Measurements from ENCODE around the gene FBXL14. TPM values are rescaled to one million over a fixed set of nuclear protein-coding genes. Genes with fewer than 3 reads are reported as not detected.
"Not testable (repeated sequence)": the region's sequence is repeated elsewhere in the genome, so short reads cannot be mapped to it uniquely, and the experiment has no call there.

The FBXL14 gene
- total and polyA plus RNA-seq, 7 experiments from 2014 or later = 15.1 to 43.8 (median 28.1) TPM

DNA sequence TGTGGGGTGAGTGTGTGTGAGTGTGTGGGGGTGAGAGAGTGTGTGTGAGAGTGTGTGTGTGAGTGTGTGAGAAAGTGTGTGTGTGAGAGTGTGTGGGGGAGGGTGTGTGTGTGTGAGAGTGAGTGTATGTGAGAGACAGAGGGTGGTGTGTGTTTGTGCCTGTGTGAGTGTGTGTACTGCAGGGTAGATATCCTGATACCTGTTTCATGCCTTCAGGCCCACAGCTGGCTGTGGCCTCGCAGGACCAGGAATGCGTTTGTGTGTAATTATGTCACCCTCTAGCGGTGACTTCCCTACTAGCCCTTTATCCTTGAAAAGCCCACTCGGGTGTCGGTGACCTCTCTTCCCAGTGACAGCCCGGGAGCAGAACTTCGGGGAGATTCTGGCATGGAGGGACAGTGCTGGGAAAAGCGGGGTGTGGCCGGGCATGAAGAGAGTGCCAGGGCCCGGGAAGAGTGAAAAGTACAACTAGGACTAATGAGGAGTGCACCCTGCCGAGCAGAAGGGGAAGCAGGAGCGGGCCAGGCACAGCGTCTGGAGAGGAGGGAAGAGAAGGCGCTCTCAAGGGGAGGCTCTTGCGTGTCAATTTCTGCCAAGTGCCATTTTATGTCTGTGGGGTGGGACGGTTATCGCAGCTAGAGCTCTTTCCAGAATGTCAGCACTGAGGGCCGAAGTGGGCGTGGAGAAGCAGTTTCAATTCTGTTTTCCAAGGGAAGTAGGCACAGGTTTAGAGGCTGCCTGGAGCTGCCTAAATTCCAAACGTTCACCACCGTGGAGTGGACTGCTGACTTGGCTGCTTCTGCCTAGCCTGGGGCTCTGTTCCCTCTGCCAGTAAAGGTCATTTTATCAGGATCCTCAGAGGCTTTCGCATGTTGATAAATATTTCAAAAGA, 11.0 kb upstream of the FBXL14 start:
- Mint-ChIP-seq H3K4me1 (peaks cover 20 to 44% (median 38%) of the 10 kb centered on the region in 7 donors), H3K27ac (peak overlapping the region in 8 of 9 donors; percentile 27 to 87 (median 56)), H3K4me3 (peak overlapping the region; percentile 80 to 94 (median 86)), H3K9me3 (no peaks in the 10 kb centered on the region), H3K36me3 (no peaks in the 10 kb centered on the region), H3K27me3 (peaks cover 0 to 8% (median 0%) of the 10 kb centered on the region in 5 donors)
- Histone ChIP-seq H3K36me3 (ENCODE audit: control insufficient read depth in 2 of 3, insufficient read depth in 3 of 3, low read length in 3 of 3) (no peaks in the 10 kb centered on the region), H3K9me3 (ENCODE audit: control insufficient read depth in 2 of 3, low read length in 3 of 3) (no peaks in the 10 kb centered on the region), H3K27ac (ENCODE audit: low read depth, low read length) (no peak overlapping the region), H3K4me1 (ENCODE audit: control insufficient read depth in 2 of 2, insufficient read depth in 2 of 2, low read length in 2 of 2) (peaks cover 13 to 15% of the 10 kb centered on the region in 2 donors), H3K4me3 (ENCODE audit: low read length) (peak overlapping the region; percentile 55), H3K27me3 (ENCODE audit: control insufficient read depth in 2 of 2, insufficient read depth in 2 of 2, low read length in 2 of 2) (no peaks in the 10 kb centered on the region)
- POLR2A ChIA-PET = interaction anchor here (0.7 to 2.0 kb wide), 5 partner anchors 11 to 487 kb away, joined by 3 to 7 read pairs (median 4); partner anchors contain the start of gene FBXL14
- intact Hi-C loops (cut with micrococcal nuclease) = loop anchor here (1.0 to 10.0 kb wide), 9 partner anchors 11 to 789 kb away; partner anchors contain the start of gene FBXL14 (in 1 of the 2)
- DNase-seq (peak; percentile 32 to 76 (median 68)), ATAC-seq (peak; percentile 83)
- CTCF ChIA-PET = interaction anchor here (0.6 to 2.8 kb wide), 10 partner anchors 12 to 487 kb away, joined by 3 to 52 read pairs (median 5); no protein-coding TSS in a partner anchor

DNA sequence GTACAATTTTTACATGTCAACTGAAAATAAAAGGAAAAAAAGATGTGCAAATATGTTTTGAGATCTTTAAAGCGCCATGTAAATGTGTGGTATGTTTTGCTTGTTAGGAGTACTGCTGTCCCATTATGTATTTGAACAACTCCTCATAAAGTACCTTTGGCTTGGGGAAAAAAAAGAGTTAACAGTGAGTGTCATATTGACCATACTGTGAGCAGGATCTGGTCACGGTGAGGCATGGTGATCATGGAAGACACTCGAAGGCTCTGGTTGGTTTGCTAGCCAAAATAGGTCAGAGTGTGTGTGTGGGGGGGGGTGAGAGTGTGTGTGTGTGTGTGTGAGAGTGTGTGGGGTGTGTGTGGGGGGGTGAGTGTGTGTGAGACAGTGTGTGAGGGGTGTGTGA, 10.1 kb upstream of the FBXL14 start:
- DNase-seq (no peak), ATAC-seq (no peak)
- H3K4me1 Mint-ChIP-seq = peaks cover 20 to 44% (median 38%) of the 10 kb centered on the region in 7 donors
- Histone ChIP-seq H3K4me3 (ENCODE audit: low read length) (no peak overlapping the region), H3K27me3 (ENCODE audit: control insufficient read depth in 2 of 2, insufficient read depth in 2 of 2, low read length in 2 of 2) (no peaks in the 10 kb centered on the region), H3K9me3 (ENCODE audit: control insufficient read depth in 2 of 3, low read length in 3 of 3) (no peaks in the 10 kb centered on the region), H3K27ac (ENCODE audit: low read depth, low read length) (no peak overlapping the region), H3K36me3 (ENCODE audit: control insufficient read depth in 2 of 3, insufficient read depth in 3 of 3, low read length in 3 of 3) (no peaks in the 10 kb centered on the region), H3K4me1 (ENCODE audit: control insufficient read depth in 2 of 2, insufficient read depth in 2 of 2, low read length in 2 of 2) (peaks cover 13 to 15% of the 10 kb centered on the region in 2 donors)
- H3K9me3 Mint-ChIP-seq = no peaks in the 10 kb centered on the region
- ChIA-PET CTCF (interaction anchor here (0.6 to 3.6 kb wide), 8 partner anchors 11 to 486 kb away, joined by 3 to 52 read pairs (median 6); no protein-coding TSS in a partner anchor), POLR2A (interaction anchor here (1.0 to 4.1 kb wide), 2 partner anchors 11 to 14 kb away, joined by 3 to 82 read pairs; partner anchors contain the start of gene FBXL14)
- H3K27me3 Mint-ChIP-seq = peaks cover 0 to 8% (median 0%) of the 10 kb centered on the region in 5 donors
- H3K4me3 Mint-ChIP-seq = peak overlapping the region in 4 of 10 donors; percentile 13 to 86 (median 24)
- intact Hi-C loops (cut with micrococcal nuclease) = loop anchor here (2.0 to 10.0 kb wide), 2 partner anchors 400 kb away; no protein-coding TSS in a partner anchor
- no peaks in the 10 kb centered on the region for H3K36me3 Mint-ChIP-seq
- peak overlapping the region in 7 of 9 donors; percentile 28 to 96 (median 69) for H3K27ac Mint-ChIP-seq

DNA sequence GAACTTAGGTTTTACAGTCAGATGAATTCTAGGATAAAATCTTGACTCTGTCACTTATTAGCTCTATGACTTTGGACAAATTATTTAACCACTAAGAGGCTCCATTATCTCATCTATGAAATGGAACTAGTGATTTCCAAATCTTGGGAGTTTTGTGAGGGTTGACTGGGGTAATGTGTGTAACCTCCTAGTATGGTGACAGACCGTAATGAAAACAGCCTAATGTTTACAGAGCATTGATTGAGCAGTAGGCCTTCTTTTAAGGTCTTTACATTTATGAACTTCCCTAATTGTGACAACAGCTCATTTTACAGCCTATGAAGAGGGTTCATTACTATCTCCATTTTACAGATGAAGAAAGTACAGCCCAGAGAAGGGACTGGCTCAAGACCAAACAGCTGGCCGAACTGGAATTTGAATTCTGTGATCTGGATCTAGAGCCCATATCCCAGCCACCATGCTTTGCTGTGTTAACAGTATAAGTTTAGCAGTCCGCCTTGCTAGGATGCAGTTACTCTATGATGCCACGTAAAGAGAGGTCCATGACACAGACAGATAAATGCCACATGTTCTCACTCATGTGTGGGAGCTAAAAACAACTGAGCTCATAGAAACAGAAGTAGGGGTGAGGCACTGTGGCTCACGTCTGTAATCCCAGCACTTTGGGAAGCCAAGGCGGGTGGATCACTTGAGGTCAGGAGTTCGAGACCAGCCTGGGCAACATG, 9.1 kb upstream of the FBXL14 start:
- H3K36me3 Mint-ChIP-seq = peaks cover 0 to 3% (median 0%) of the 10 kb centered on the region in 5 donors

DNA sequence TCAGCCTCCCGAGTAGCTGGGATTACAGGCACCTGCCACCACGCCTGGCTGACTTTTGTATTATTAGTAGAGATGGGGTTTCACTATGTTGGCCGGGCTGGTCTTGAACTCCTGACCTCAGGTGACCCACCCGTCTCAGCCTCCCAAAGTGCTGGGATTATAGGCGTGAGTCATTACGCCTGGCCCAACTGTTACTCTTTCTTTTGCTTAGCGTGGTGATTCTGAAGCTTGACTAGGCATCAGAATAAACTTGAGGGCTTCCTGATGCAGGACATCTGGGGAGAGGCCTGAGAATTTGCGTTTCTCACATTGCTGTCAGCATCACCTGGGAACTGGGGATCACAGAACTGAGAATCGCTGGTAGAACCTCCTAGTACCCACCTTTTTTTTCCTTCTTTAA, 8.3 kb upstream of the FBXL14 start:
- intact Hi-C loops (cut with micrococcal nuclease) = loop anchor here (1.0 to 10.0 kb wide), 2 partner anchors 88 to 398 kb away; no protein-coding TSS in a partner anchor
- H3K36me3 Mint-ChIP-seq; H3K9me3 Mint-ChIP-seq; DNase-seq; H3K27me3 Mint-ChIP-seq; H3K36me3 ChIP-seq (ENCODE audit: control insufficient read depth in 2 of 3, insufficient read depth in 3 of 3, low read length in 3 of 3); H3K4me3 ChIP-seq (ENCODE audit: low read length); H3K9me3 ChIP-seq (ENCODE audit: control insufficient read depth in 2 of 3, low read length in 3 of 3); ATAC-seq; H3K27me3 ChIP-seq (ENCODE audit: control insufficient read depth in 2 of 2, insufficient read depth in 2 of 2, low read length in 2 of 2): not testable (repeated sequence)
- Histone ChIP-seq H3K27ac (ENCODE audit: low read depth, low read length) (peak overlapping the region; percentile 84), H3K4me1 (ENCODE audit: control insufficient read depth in 2 of 2, insufficient read depth in 2 of 2, low read length in 2 of 2) (peaks cover 13 to 15% of the 10 kb centered on the region in 2 donors)
- CTCF ChIA-PET = interaction anchor here (0.6 to 3.6 kb wide), 8 partner anchors 8 to 877 kb away, joined by 3 to 39 read pairs (median 6); no protein-coding TSS in a partner anchor
- POLR2A ChIA-PET = interaction anchor here (0.9 to 4.1 kb wide), 6 partner anchors 9 to 486 kb away, joined by 3 to 82 read pairs (median 4); partner anchors contain the start of gene FBXL14
- H3K27ac Mint-ChIP-seq = peak overlapping the region; percentile 89 to 100 (median 97)
- peaks cover 20 to 44% (median 38%) of the 10 kb centered on the region in 7 donors for H3K4me1 Mint-ChIP-seq
- peak overlapping the region in 9 of 10 donors; percentile 52 to 98 (median 90) for H3K4me3 Mint-ChIP-seq

More for the DNA sequence above, 9.1 kb upstream of the FBXL14 start:
- Histone ChIP-seq H3K27ac (ENCODE audit: low read depth, low read length) (no peak overlapping the region), H3K36me3 (ENCODE audit: control insufficient read depth in 2 of 3, insufficient read depth in 3 of 3, low read length in 3 of 3) (no peaks in the 10 kb centered on the region), H3K27me3 (ENCODE audit: control insufficient read depth in 2 of 2, insufficient read depth in 2 of 2, low read length in 2 of 2) (no peaks in the 10 kb centered on the region), H3K4me3 (ENCODE audit: low read length) (no peak overlapping the region), H3K9me3 (ENCODE audit: control insufficient read depth in 2 of 3, low read length in 3 of 3) (no peaks in the 10 kb centered on the region), H3K4me1 (ENCODE audit: control insufficient read depth in 2 of 2, insufficient read depth in 2 of 2, low read length in 2 of 2) (peaks cover 13 to 15% of the 10 kb centered on the region in 2 donors)
- POLR2A ChIA-PET = interaction anchor here (0.9 to 4.1 kb wide), 6 partner anchors 10 to 487 kb away, joined by 3 to 82 read pairs (median 4); partner anchors contain the start of gene FBXL14
- DNase-seq (no peak), ATAC-seq (no peak)
- Mint-ChIP-seq H3K4me3 (peak overlapping the region in 8 of 10 donors; percentile 5 to 91 (median 74)), H3K27me3 (peaks cover 0 to 8% (median 0%) of the 10 kb centered on the region in 5 donors), H3K9me3 (no peaks in the 10 kb centered on the region), H3K27ac (peak overlapping the region; percentile 89 to 100 (median 96)), H3K4me1 (peaks cover 20 to 44% (median 38%) of the 10 kb centered on the region in 7 donors)
- CTCF ChIA-PET = interaction anchor here (0.6 to 3.6 kb wide), 10 partner anchors 8 to 1150 kb away, joined by 3 to 39 read pairs (median 4); no protein-coding TSS in a partner anchor
- intact Hi-C loops (cut with micrococcal nuclease) = loop anchor here in 1 of 2 donors (10.0 kb wide), 1 partner anchor 399 kb away; no protein-coding TSS in a partner anchor

GRCh38 chr12:1598757-1599156, 4.4 kb upstream of the FBXL14 start:
- Mint-ChIP-seq H3K27ac (peak overlapping the region in 2 of 9 donors; percentile 16 to 80), H3K4me3 (peak overlapping the region in 1 of 10 donors; percentile 2), H3K9me3 (no peaks in the 10 kb centered on the region), H3K4me1 (peaks cover 19 to 47% (median 42%) of the 10 kb centered on the region in 7 donors), H3K36me3 (peaks cover 0 to 3% (median 0%) of the 10 kb centered on the region in 5 donors), H3K27me3 (peaks cover 0 to 9% (median 0%) of the 10 kb centered on the region in 5 donors)
- H3K36me3 ChIP-seq (ENCODE audit: control insufficient read depth in 2 of 3, insufficient read depth in 3 of 3, low read length in 3 of 3) = no peaks in the 10 kb centered on the region
- no peak overlapping the region for H3K4me3 ChIP-seq (ENCODE audit: low read length)
- H3K27me3 ChIP-seq (ENCODE audit: control insufficient read depth in 2 of 2, insufficient read depth in 2 of 2, low read length in 2 of 2) = no peaks in the 10 kb centered on the region
- DNase-seq (no peak), ATAC-seq (no peak)
- ChIA-PET CTCF (interaction anchor here (1.9 kb wide), 1 partner anchor 481 kb away, joined by 7 read pairs; no protein-coding TSS in a partner anchor), POLR2A (interaction anchor here (1.1 to 4.2 kb wide), 2 partner anchors 10 to 110 kb away, joined by 3 to 24 read pairs; no protein-coding TSS in a partner anchor)
- H3K9me3 ChIP-seq (ENCODE audit: control insufficient read depth in 2 of 3, low read length in 3 of 3) = no peaks in the 10 kb centered on the region
- H3K4me1 ChIP-seq (ENCODE audit: control insufficient read depth in 2 of 2, insufficient read depth in 2 of 2, low read length in 2 of 2) = peaks cover 14 to 17% of the 10 kb centered on the region in 2 donors
- intact Hi-C loops (cut with micrococcal nuclease) = loop anchor here in 1 of 2 donors (10.0 kb wide), 1 partner anchor 1216 kb away; the partner anchor contains the start of gene ITFG2
- no peak overlapping the region for H3K27ac ChIP-seq (ENCODE audit: low read depth, low read length)

Measured in naive thymus-derived CD4-positive, alpha-beta T cell (primary cell).